Breast epithelium (tissue), 4 donors: Measurements from ENCODE around the gene ALOX15B. TPM values are rescaled to one million over a fixed set of nuclear protein-coding genes. Genes with fewer than 3 reads are reported as not detected.

ENCODE experiments used
- DNase-seq, 2 donors: peaks; one replicate each; pipeline ENCODE4 v3.0.0-alpha.2; 2019; ENCODE audit warnings: low spot score in 2 of 2
- H3K27ac ChIP-seq, 2 donors: fragments of 200-600 bp; sonication (generic) in 1 of 2; one replicate each; pipeline ENCODE4 v1.5.1; 2016 to 2019; ENCODE audit warnings: mild to moderate bottlenecking in 1 of 2
- H3K27me3 ChIP-seq, 2 donors: fragments of 200-600 bp; sonication (generic) in 1 of 2; one replicate each; pipeline versions ENCODE4 v1.5.1 to v1.6.0; 2017 to 2019; ENCODE audit warnings: control low read depth in 1 of 2, mild to moderate bottlenecking in 1 of 2
- H3K36me3 ChIP-seq: fragments of 200-600 bp; one replicate; pipeline ENCODE4 v1.5.1; 2019
- H3K4me1 ChIP-seq, 2 donors: fragments of 200-600 bp; sonication (generic); one replicate each; pipeline ENCODE4 v1.5.1; 2016 to 2019; ENCODE audit warnings: control low read depth in 1 of 2
- H3K4me3 ChIP-seq, 3 donors: fragments of 200-600 bp; sonication (generic); 1 replicate in 2 of 3; 2 replicates in 1 of 3; pipeline ENCODE4 v1.5.1; 2016 to 2019; ENCODE audit warnings: mild to moderate bottlenecking in 3 of 3, moderate library complexity in 2 of 3
- H3K9me3 ChIP-seq, 2 donors: fragments of 200-600 bp; sonication (generic) in 1 of 2; one replicate each; pipeline ENCODE4 v1.5.1; 2016 to 2019; ENCODE audit warnings: control low read depth in 1 of 2
- CTCF ChIP-seq, 3 donors: fragments of 450-650 bp; IDR thresholded peaks; one replicate each; pipeline ENCODE4 v1.5.1; 2016 to 2017; ENCODE audit warnings: antibody characterized with exemption in 3 of 3, mild to moderate bottlenecking in 3 of 3, moderate library complexity in 3 of 3
- POLR2A ChIP-seq: fragments of 450-650 bp; IDR thresholded peaks from one replicate; pipeline ENCODE4 v1.6.1; 2016; ENCODE audit warnings: antibody characterized with exemption, mild to moderate bottlenecking, moderate library complexity
- POLR2AphosphoS5 ChIP-seq, 3 donors: sonication (generic); formaldehyde crosslinking; IDR thresholded peaks; one replicate each; pipeline ENCODE4 v1.6.1; 2017; ENCODE audit warnings: antibody characterized with exemption in 3 of 3
- intact Hi-C: fragments of 100-400 bp; cut with DNase I; formaldehyde crosslinking; loops from one replicate; pipeline ENCODE4 v1.15.1; 2023; ENCODE audit warnings: low total_unique reads
- total RNA-seq, 3 donors: library from RNA; depleted of rRNA; stranded (reverse); fragments of >200 nt; gene quantifications; one replicate each; pipeline ENCODE4 v1.1.0, GENCODE V29; 2016

ALOX15B gene
- total RNA-seq, 3 donors from 2014 or later: 3.3 to 38.3 (median 12.3) TPM

- TF ChIP-seq POLR2AphosphoS5 (IDR thresholded peaks at IDR 0.05) (no peak), POLR2A (no peak), CTCF (IDR thresholded peaks at IDR 0.05) (no peak)
- no peaks in the 10 kb centered on the region for H3K27me3 ChIP-seq
- H3K27ac ChIP-seq: no peak overlapping the region
- H3K36me3 ChIP-seq: no peaks in the 10 kb centered on the region
- H3K9me3 ChIP-seq: no peaks in the 10 kb centered on the region
- intact Hi-C loops: no loop called here
- DNase-seq: no peak
- no peaks in the 10 kb centered on the region for H3K4me1 ChIP-seq
- no peak overlapping the region for H3K4me3 ChIP-seq
Observed at GRCh38 chr17:8053600-8053999, 14.7 kb downstream of the ALOX15B start.

DNA sequence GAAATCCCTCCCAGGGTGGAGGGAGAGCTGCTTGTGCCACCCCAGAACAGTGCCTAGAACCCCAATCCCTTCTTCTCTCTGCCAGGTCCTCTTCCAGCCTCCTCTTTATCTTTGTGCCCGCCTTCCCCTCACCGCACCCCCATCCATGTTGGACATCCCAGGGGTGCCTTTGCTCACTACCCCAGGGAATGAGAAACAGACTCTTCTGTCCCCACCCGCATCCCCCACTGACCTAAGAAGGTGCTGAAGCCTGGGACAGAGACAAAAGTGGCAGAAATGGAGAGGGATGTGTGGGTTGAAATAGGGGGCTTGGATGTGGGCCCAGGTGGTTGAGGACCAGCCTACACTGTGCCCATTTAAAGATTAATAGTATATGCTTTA is 17.0 kb downstream of the ALOX15B start:
- peak overlapping the region in 1 of 2 donors; percentile 23 for H3K27ac ChIP-seq
- no peak for DNase-seq

DNA sequence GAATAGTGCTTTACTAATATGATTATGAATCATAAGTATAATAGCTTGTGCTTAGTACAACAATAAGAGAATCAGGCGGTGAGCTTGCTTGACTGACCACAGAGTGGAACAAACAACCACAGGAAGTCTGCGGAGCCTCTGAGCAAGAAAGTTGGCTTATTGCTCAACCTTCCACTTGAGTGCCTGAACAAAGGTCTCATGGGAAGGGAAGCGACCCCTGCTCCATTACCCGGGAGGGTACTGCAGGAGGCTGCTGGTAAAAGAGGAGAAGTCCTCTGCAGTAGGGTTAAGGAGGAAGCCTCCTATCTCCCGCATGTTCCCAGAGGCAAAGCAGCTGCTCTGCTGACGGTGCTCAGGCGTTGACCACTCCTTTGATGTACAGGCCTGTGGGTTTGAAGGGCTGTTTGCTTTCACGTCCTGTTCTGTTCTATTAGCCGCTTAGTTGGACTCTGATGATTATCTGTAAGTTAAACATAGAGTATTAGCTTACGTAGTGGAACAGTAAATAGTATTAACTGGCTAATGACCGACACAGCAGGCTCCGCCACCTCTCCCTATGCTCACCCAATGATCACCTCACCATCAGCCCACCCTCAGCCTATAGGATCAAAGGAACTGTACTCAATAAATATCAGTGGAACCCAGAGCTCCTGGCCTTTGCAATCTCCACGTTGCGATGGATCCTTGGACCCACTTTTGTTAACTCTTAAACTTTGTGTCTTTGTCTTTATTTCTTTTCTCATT is 17.5 kb downstream of the ALOX15B start:
- Histone ChIP-seq H3K27ac (peak overlapping the region in 1 of 2 donors; percentile 4), H3K4me1 (no peaks in the 10 kb centered on the region), H3K27me3 (peaks cover 0 to 16% of the 10 kb centered on the region in 2 donors), H3K36me3 (no peaks in the 10 kb centered on the region), H3K9me3 (no peaks in the 10 kb centered on the region), H3K4me3 (no peak overlapping the region)
- no peak for DNase-seq
- intact Hi-C loops: no loop called here
- no peak for TF ChIP-seq POLR2A
- peak in 1 of 3 donors; percentile 10 for TF ChIP-seq POLR2AphosphoS5 (IDR thresholded peaks at IDR 0.05)
- TF ChIP-seq CTCF (IDR thresholded peaks at IDR 0.05): no peak

More for the DNA sequence above, 17.0 kb downstream of the ALOX15B start:
- no peak overlapping the region for H3K4me3 ChIP-seq
- H3K9me3 ChIP-seq: no peaks in the 10 kb centered on the region
- no peaks in the 10 kb centered on the region for H3K4me1 ChIP-seq
- intact Hi-C loops: no loop called here
- no peaks in the 10 kb centered on the region for H3K36me3 ChIP-seq
- peaks cover 0 to 10% of the 10 kb centered on the region in 2 donors for H3K27me3 ChIP-seq
- TF ChIP-seq POLR2AphosphoS5 (IDR thresholded peaks at IDR 0.05): no peak
- TF ChIP-seq CTCF (IDR thresholded peaks at IDR 0.05): no peak
- TF ChIP-seq POLR2A: no peak

DNA sequence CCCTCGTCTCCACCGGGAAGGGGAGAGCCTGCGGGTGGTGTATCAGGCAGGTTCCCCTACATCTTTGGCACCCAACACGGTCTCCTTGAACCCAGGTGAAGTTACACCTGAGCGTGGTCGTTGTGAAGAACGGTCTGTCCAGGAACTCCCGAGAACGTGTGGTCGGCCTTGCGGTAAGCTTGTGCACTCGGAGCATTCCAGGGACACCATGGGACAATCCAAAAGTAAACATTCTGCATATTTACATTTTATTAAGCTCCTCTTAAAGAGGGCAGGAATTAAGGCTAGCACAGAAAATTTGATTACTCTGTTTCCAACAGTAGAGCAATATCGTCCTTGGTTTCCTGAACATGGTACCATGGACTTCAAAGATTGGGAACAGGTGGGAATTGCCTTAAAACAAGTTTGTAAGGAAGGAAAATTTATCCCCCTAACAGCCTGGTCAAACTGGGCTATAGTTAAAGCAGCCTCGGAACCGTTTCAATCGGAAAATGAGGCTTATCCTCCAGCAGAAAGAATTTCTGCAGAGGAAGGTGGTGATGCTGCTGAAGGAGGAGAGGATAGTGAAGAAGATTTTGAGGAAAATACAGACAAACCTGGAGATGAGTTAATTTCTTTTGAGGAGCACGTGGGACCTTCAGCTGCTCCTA is 18.2 kb downstream of the ALOX15B start:
- H3K9me3 ChIP-seq: no peaks in the 10 kb centered on the region
- no peak for DNase-seq
- no peaks in the 10 kb centered on the region for H3K36me3 ChIP-seq
- peaks cover 0 to 22% of the 10 kb centered on the region in 2 donors for H3K27me3 ChIP-seq
- TF ChIP-seq POLR2A: no peak
- TF ChIP-seq CTCF (IDR thresholded peaks at IDR 0.05): no peak
- TF ChIP-seq POLR2AphosphoS5 (IDR thresholded peaks at IDR 0.05): no peak
- no peak overlapping the region for H3K27ac ChIP-seq
- intact Hi-C loops: no loop called here
- H3K4me3 ChIP-seq: no peak overlapping the region
- no peaks in the 10 kb centered on the region for H3K4me1 ChIP-seq

DNA sequence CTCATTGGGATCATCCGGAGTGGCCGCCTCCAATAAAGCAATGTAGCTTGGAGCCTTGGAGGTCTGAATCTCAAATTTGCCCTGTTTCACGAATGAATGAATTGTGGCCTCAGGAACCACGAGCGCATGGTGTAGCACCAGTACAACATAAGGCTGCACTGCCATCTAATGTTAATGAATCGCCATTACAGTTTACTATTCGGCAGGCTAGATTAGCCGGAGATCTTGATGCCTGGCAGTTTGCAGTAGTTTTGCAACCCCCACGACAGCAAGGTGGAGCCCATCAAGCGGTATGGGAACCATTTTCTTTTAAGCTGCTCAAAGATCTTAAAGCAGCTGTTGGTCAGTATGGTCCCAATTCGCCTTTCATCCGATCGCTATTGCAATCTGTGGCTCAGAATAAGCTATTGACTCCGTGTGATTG is 18.8 kb downstream of the ALOX15B start:
- Histone ChIP-seq H3K4me1 (no peaks in the 10 kb centered on the region), H3K27ac (no peak overlapping the region), H3K9me3 (no peaks in the 10 kb centered on the region), H3K36me3 (no peaks in the 10 kb centered on the region), H3K4me3 (no peak overlapping the region), H3K27me3 (peaks cover 0 to 28% of the 10 kb centered on the region in 2 donors)
- no peak for DNase-seq
- no peak for TF ChIP-seq POLR2A
- peak; percentile 60 to 78 (median 78) for TF ChIP-seq CTCF (IDR thresholded peaks at IDR 0.05)
- TF ChIP-seq POLR2AphosphoS5 (IDR thresholded peaks at IDR 0.05): no peak
- intact Hi-C loops: no loop called here
